ENCODE measurements around the gene HLA-DQB1.

- TF ChIP-seq CREB5 (CRISPR knock-in tag; IDR thresholded peaks at IDR 0.05; ENCODE audit: low read depth) (no peak), CSDC2 (CRISPR knock-in tag; IDR thresholded peaks at IDR 0.05) (no peak), RARB (CRISPR knock-in tag; IDR thresholded peaks at IDR 0.05) (no peak), ZFP3 (CRISPR knock-in tag; IDR thresholded peaks at IDR 0.05) (no peak), ARNTL (CRISPR knock-in tag; IDR thresholded peaks at IDR 0.05; ENCODE audit: borderline replicate concordance, low read depth) (no peak), ZNF70 (CRISPR knock-in tag; IDR thresholded peaks at IDR 0.05) (no peak), ZNF8 (CRISPR knock-in tag; IDR thresholded peaks at IDR 0.05) (no peak), ESRRG (CRISPR knock-in tag; IDR thresholded peaks at IDR 0.05) (no peak), TOX (CRISPR knock-in tag; IDR thresholded peaks at IDR 0.05; ENCODE audit: borderline replicate concordance) (no peak), GLIS3 (CRISPR knock-in tag; IDR thresholded peaks at IDR 0.05) (no peak), PATZ1 (CRISPR knock-in tag; IDR thresholded peaks at IDR 0.05; ENCODE audit: borderline replicate concordance) (no peak)
Observed at GRCh38 chr6:32638532-32639219, 27.8 kb downstream of the HLA-DQB1 start.
